Endothelial cell of umbilical vein (primary cell): ENCODE data around the gene ZCCHC14.

Source experiments
- MYC ChIP-seq: IDR thresholded peaks from one replicate; pipeline ENCODE4 v1.6.1; 2011; ENCODE audit warnings: mild to moderate bottlenecking, low read depth, low read length
- POLR2A ChIP-seq: IDR thresholded peaks from 2 replicates; pipeline ENCODE4 v1.6.1; 2012; ENCODE audit warnings: low read depth, mild to moderate bottlenecking, control low read depth, low read length
- POLR2AphosphoS5 ChIP-seq: IDR thresholded peaks from 2 replicates; pipeline ENCODE4 v1.6.1; 2012; ENCODE audit warnings: low read depth, mild to moderate bottlenecking, control low read depth, low read length, moderate library complexity; ENCODE audit not compliant: insufficient read depth
- TF ChIP-seq, protein P1 (sequence below), 2 donors: IDR thresholded peaks; 1 replicate in 1 of 2; 2 replicates in 1 of 2; pipeline ENCODE4 v1.5.1; 2011; ENCODE audit warnings: low read length in 2 of 2, mild to moderate bottlenecking in 2 of 2, moderate library complexity in 2 of 2, control low read depth in 1 of 2, inconsistent platforms in 1 of 2, low read depth in 1 of 2; ENCODE audit not compliant: insufficient read depth in 1 of 2; ENCODE audit errors: extremely low read depth in 1 of 2
- TF ChIP-seq, protein P2 (sequence below): IDR thresholded peaks from 2 replicates; pipeline ENCODE4 v1.6.1; 2011; ENCODE audit not compliant: insufficient read depth, insufficient read length

DNA sequence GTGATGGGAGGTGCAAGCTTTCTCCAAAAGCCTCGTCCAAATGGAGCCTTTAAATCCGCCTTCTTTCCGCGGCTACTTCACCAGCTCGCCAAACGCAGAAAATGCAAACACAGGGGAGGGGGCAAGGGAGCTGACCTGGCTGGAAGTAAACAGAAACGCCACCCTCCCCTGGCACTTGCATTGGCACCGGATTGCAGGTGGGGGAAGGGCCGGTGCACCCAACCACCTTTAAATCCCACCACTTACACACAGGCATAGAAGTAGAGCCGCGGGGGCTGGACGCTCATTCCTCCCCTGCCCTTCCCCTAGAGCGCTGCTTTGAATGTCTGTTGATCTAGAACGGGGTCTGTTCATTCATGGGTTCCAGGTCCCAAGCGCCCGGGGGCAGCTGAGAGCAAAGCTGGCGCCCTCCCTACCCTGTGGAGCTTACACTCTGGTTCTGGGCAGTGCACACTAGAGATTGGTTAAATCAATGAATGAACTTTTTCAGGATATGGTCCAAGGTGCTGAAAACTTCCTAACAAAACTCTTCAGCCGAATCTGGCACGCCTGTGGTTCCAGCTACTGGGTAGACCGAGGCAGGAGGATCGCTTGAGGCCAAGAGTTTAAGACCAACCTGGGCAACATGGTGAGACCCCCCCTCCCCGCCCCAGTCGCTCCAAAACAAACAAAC lies 920 bp upstream of the ZCCHC14 start:
- TF ChIP-seq, protein P1, sequence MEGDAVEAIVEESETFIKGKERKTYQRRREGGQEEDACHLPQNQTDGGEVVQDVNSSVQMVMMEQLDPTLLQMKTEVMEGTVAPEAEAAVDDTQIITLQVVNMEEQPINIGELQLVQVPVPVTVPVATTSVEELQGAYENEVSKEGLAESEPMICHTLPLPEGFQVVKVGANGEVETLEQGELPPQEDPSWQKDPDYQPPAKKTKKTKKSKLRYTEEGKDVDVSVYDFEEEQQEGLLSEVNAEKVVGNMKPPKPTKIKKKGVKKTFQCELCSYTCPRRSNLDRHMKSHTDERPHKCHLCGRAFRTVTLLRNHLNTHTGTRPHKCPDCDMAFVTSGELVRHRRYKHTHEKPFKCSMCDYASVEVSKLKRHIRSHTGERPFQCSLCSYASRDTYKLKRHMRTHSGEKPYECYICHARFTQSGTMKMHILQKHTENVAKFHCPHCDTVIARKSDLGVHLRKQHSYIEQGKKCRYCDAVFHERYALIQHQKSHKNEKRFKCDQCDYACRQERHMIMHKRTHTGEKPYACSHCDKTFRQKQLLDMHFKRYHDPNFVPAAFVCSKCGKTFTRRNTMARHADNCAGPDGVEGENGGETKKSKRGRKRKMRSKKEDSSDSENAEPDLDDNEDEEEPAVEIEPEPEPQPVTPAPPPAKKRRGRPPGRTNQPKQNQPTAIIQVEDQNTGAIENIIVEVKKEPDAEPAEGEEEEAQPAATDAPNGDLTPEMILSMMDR (IDR thresholded peaks at IDR 0.05; ENCODE audit: extremely low read depth in 1 of 2, insufficient read depth in 1 of 2, low read depth in 1 of 2, low read length in 2 of 2): no peak
- TF ChIP-seq POLR2A: no peak
- TF ChIP-seq MYC: no peak
- TF ChIP-seq POLR2AphosphoS5: no peak
- TF ChIP-seq, protein P2, sequence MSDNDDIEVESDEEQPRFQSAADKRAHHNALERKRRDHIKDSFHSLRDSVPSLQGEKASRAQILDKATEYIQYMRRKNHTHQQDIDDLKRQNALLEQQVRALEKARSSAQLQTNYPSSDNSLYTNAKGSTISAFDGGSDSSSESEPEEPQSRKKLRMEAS: no peak
